ENCODE measurements around the gene CDC6.

- TF ChIP-seq EGR1 (IDR thresholded peaks at IDR 0.05) = no peak
- TF ChIP-seq CEBPB (IDR thresholded peaks at IDR 0.05) = no peak
Measured at GRCh38 chr17:40283662-40284061, 4.0 kb upstream of the CDC6 start.
